Mesothelial cell of epicardium (in vitro differentiated cells): ENCODE results near the gene CHCHD3. TPM values are rescaled to one million over a fixed set of nuclear protein-coding genes. Genes with fewer than 3 reads are reported as not detected.

Source experiments
- DNase-seq, 2 experiments: peaks; one replicate each; pipeline ENCODE4 v3.0.0; 2021; ENCODE audit warnings: low spot score in 2 of 2; ENCODE audit not compliant: unreplicated experiment in 2 of 2
- H3K27ac Mint-ChIP-seq: 2 replicates; pipeline ENCODE4 v1.8.0; 2021; ENCODE audit warnings: mixed read lengths
- H3K27me3 Mint-ChIP-seq: 2 replicates; pipeline ENCODE4 v1.8.0; 2021; ENCODE audit warnings: low read depth, mixed read lengths
- H3K36me3 Mint-ChIP-seq: 2 replicates; pipeline ENCODE4 v1.8.0; 2021; ENCODE audit warnings: mixed read lengths
- H3K4me1 Mint-ChIP-seq: 2 replicates; pipeline ENCODE4 v1.8.0; 2021; ENCODE audit warnings: mixed read lengths
- H3K4me3 Mint-ChIP-seq: 2 replicates; pipeline ENCODE4 v1.8.0; 2021; ENCODE audit warnings: mild to moderate bottlenecking, moderate library complexity, mixed read lengths
- H3K9me3 Mint-ChIP-seq: 2 replicates; pipeline ENCODE4 v1.8.0; 2021; ENCODE audit warnings: mixed read lengths
- total RNA-seq: library from RNA; stranded (reverse); gene quantifications from 3 replicates; pipeline ENCODE4 v1.2.1, GENCODE V29; 2021
- TF ChIP-seq, protein P1 (sequence below): fragments of 200-600 bp; sonication (generic); IDR thresholded peaks from one replicate; pipeline ENCODE4 v1.5.0; 2021; ENCODE audit warnings: antibody characterized with exemption; ENCODE audit not compliant: unreplicated experiment

The CHCHD3 gene
- total RNA-seq, 1 donor from 2014 or later: 54.3 TPM

DNA sequence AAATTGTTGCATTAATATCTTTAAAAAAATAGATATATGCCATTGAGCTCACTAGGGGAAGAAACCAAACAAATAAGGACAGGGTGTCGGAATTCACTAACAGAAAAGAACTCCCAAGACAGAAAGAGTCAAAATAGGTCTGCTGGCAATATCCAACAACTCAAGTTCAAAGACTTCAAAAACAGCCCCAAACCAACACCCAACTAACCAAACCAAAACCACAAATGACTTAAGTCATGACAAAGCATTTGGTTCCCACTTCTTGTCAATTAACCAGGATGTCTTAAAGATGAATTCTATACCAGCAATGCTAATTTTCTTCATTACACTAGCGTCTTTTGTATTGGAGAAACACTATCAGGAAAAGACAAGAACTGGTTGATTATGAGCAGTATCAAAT is 256.7 kb downstream of the CHCHD3 start:
- H3K9me3 Mint-ChIP-seq: peaks cover 5% of the 10 kb centered on the region
- no peaks in the 10 kb centered on the region for H3K27me3 Mint-ChIP-seq
- TF ChIP-seq, protein P1, sequence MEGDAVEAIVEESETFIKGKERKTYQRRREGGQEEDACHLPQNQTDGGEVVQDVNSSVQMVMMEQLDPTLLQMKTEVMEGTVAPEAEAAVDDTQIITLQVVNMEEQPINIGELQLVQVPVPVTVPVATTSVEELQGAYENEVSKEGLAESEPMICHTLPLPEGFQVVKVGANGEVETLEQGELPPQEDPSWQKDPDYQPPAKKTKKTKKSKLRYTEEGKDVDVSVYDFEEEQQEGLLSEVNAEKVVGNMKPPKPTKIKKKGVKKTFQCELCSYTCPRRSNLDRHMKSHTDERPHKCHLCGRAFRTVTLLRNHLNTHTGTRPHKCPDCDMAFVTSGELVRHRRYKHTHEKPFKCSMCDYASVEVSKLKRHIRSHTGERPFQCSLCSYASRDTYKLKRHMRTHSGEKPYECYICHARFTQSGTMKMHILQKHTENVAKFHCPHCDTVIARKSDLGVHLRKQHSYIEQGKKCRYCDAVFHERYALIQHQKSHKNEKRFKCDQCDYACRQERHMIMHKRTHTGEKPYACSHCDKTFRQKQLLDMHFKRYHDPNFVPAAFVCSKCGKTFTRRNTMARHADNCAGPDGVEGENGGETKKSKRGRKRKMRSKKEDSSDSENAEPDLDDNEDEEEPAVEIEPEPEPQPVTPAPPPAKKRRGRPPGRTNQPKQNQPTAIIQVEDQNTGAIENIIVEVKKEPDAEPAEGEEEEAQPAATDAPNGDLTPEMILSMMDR: no peak
- peaks cover 13% of the 10 kb centered on the region for H3K4me1 Mint-ChIP-seq
- H3K36me3 Mint-ChIP-seq: peaks cover 5% of the 10 kb centered on the region
- H3K27ac Mint-ChIP-seq: no peak overlapping the region
- H3K4me3 Mint-ChIP-seq: no peak overlapping the region
- no peak for DNase-seq

DNA sequence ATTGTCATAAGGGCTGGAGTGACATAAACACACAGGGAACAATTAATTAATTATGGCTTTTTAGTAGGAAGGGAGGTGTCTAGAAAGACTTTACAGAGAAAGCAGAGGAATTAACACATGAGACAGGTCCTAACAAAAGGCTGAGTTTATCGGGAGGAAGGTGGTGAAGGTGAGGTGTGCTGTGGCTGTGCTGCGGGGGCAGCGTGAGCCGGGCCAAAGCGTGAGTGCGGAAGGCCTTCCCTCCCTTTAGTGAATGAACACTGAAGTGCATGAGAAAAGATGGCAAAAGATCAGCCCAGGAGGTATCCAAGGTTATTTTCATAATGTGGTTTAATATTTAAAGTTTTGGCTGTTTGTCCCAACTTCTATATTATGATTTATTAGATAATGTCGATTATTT is 262.2 kb downstream of the CHCHD3 start:
- Mint-ChIP-seq H3K4me3 (no peak overlapping the region), H3K9me3 (peaks cover 2% of the 10 kb centered on the region), H3K36me3 (peaks cover 2% of the 10 kb centered on the region), H3K4me1 (peaks cover 6% of the 10 kb centered on the region), H3K27ac (no peak overlapping the region), H3K27me3 (no peaks in the 10 kb centered on the region)
- no peak for DNase-seq
- TF ChIP-seq, protein P1: no peak

DNA sequence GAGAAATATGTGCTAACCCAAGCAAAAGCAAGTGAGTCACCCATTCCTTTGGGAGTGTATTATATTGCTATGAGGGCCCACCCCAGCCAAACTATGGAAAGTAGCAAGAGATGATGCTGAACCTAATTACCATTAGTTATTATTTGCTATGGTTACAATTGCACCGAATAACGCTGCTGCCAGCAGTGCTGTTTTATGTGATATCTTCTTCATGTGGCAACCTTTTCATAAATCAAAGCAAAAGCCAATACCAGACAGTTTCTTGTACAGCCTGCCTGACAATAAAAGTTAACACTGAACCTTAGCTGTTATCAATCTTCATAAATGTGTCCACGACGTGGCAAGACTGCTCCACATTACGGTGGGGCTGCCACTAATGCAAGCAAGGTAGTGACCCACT is 263.9 kb downstream of the CHCHD3 start:
- Mint-ChIP-seq H3K4me3 (no peak overlapping the region), H3K27me3 (no peaks in the 10 kb centered on the region), H3K9me3 (no peaks in the 10 kb centered on the region), H3K4me1 (peaks cover 6% of the 10 kb centered on the region), H3K36me3 (peaks cover 3% of the 10 kb centered on the region), H3K27ac (no peak overlapping the region)
- no peak for DNase-seq
- TF ChIP-seq, protein P1: no peak

DNA sequence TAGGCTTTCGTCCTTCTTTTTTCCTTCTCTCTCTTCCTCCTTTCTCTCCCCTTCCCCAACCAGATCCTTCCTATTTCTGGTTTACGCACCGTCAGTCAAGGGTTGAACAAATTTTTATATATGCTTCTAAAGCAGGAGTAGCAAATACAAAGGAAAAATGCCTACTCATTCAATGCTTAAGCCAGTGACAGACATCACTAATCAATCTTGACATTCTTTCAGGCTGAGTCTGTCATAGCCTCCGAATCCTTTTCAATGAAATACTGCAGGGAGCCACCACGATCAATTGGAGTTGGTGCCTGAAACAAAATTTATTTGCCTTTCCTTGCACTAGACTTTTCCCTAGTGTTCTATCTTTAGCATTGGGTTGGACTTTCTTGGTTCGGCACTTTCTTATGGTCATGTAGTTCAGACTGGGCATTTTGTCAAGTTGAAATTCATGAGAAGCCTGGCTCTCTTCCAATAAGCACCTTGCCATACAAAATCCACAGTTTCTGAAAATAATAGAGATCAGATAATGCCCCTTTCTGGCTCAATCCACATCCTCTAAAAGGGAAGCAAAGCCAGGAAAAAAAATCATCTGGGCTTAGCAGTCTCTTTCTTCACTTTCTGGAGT is 266.1 kb downstream of the CHCHD3 start:
- Mint-ChIP-seq H3K27ac (no peak overlapping the region), H3K36me3 (peaks cover 13% of the 10 kb centered on the region), H3K27me3 (no peaks in the 10 kb centered on the region), H3K4me1 (peaks cover 6% of the 10 kb centered on the region), H3K9me3 (peaks cover 6% of the 10 kb centered on the region), H3K4me3 (no peak overlapping the region)
- TF ChIP-seq, protein P1: no peak
- DNase-seq: no peak

DNA sequence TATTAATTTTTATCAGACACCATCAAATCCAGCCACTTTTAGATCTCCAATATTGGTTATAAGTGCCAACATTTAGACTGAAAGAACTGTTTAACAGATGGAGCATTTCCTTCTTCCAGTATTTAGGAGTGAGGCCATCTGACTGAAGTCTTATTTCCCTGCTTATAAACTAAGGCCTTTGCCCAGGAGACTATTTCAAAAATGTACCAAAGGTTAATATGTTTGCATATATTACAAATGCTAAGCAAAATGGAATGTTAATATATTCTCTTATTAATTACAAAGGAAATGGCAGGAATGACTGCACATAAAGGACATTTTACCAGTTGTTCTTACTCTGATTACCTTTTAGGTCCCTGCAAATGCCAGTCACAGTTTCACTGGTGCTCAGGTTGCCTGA is 266.8 kb downstream of the CHCHD3 start:
- DNase-seq: no peak
- Mint-ChIP-seq H3K4me1 (peaks cover 6% of the 10 kb centered on the region), H3K4me3 (no peak overlapping the region), H3K27ac (no peak overlapping the region), H3K36me3 (peaks cover 13% of the 10 kb centered on the region), H3K27me3 (no peaks in the 10 kb centered on the region), H3K9me3 (peaks cover 6% of the 10 kb centered on the region)
- TF ChIP-seq, protein P1: no peak

DNA sequence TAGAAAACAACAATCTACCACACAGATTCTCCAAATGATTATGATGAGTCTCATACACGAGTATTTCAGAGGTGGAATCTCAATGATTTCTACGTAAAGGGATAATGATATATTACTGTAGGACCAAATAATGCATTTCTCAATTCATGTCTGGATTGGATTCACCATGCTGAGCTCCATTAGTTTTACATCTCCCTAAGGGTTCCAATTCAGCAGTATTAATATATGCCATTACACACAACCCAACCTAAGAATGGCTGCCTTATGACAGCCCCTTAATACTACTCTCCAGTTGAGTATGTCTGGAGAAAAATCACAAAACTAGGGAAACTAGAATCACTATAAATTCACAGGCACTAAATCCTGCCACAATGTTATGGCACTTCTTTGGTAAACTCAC is 271.3 kb downstream of the CHCHD3 start:
- no peaks in the 10 kb centered on the region for H3K4me1 Mint-ChIP-seq
- H3K9me3 Mint-ChIP-seq: peaks cover 6% of the 10 kb centered on the region
- peaks cover 13% of the 10 kb centered on the region for H3K36me3 Mint-ChIP-seq
- H3K27ac Mint-ChIP-seq: no peak overlapping the region
- H3K4me3 Mint-ChIP-seq: no peak overlapping the region
- DNase-seq: no peak
- TF ChIP-seq, protein P1: no peak
- no peaks in the 10 kb centered on the region for H3K27me3 Mint-ChIP-seq
